Karpas-422 (cell line): ENCODE data around the gene DUSP1. TPM values are rescaled to one million over a fixed set of nuclear protein-coding genes. Genes with fewer than 3 reads are reported as not detected.
"Not testable (repeated sequence)": the region's sequence is repeated elsewhere in the genome, so short reads cannot be mapped to it uniquely, and the experiment has no call there.

ENCODE experiments used
- DNase-seq: peaks from one replicate; pipeline ENCODE4 v3.0.0-alpha.2; 2015
- H2AFZ ChIP-seq: fragments of 200-600 bp; sonication (generic); 2 replicates; pipeline ENCODE4 v1.6.1; 2014; ENCODE audit warnings: antibody characterized with exemption, low read length, mixed read lengths
- H3K27ac ChIP-seq: fragments of 200-600 bp; sonication (generic); 2 replicates; pipeline ENCODE4 v1.5.1; 2014; ENCODE audit warnings: mild to moderate bottlenecking, low read length, moderate library complexity
- H3K27me3 ChIP-seq: fragments of 200-600 bp; sonication (generic); 2 replicates; pipeline ENCODE4 v1.6.1; 2014; ENCODE audit warnings: low read length, mixed read lengths
- H3K36me3 ChIP-seq: fragments of 200-600 bp; sonication (generic); 2 replicates; pipeline ENCODE4 v1.6.1; 2014; ENCODE audit warnings: low read length, mixed read lengths; ENCODE audit not compliant: insufficient read depth
- H3K4me1 ChIP-seq: fragments of 200-600 bp; sonication (generic); 2 replicates; pipeline ENCODE4 v1.6.1; 2014; ENCODE audit warnings: mild to moderate bottlenecking, low read length, mixed read lengths
- H3K4me2 ChIP-seq: fragments of 200-600 bp; sonication (generic); 2 replicates; pipeline ENCODE4 v1.6.1; 2014; ENCODE audit warnings: low read length, low read depth, mild to moderate bottlenecking; ENCODE audit not compliant: poor library complexity, severe bottlenecking
- H3K4me3 ChIP-seq: fragments of 200-600 bp; sonication (generic); 2 replicates; pipeline ENCODE4 v1.5.1; 2014; ENCODE audit warnings: mild to moderate bottlenecking, antibody characterized with exemption, low read length, mixed read lengths
- H3K79me2 ChIP-seq: fragments of 200-600 bp; sonication (generic); 2 replicates; pipeline ENCODE4 v1.6.1; 2014; ENCODE audit warnings: mild to moderate bottlenecking, low read length, mixed read lengths
- H3K9ac ChIP-seq: fragments of 200-600 bp; sonication (generic); 2 replicates; pipeline ENCODE4 v1.6.0; 2014; ENCODE audit warnings: low read length
- H3K9me2 ChIP-seq: fragments of 200-600 bp; sonication (generic), shearing (Covaris generic); replicated peaks from 2 replicates; pipeline ENCODE4 v1.6.0; 2014; ENCODE audit warnings: mild to moderate bottlenecking, low read length, moderate library complexity; ENCODE audit not compliant: insufficient read depth
- H3K9me3 ChIP-seq: fragments of 300-700, 200-600 bp; sonication (generic); 2 replicates; pipeline ENCODE4 v1.6.1; 2014; ENCODE audit warnings: low read length, mixed read lengths
- H4K20me1 ChIP-seq: fragments of 200-600 bp; sonication (generic); 2 replicates; pipeline ENCODE4 v1.6.1; 2014; ENCODE audit warnings: mild to moderate bottlenecking, antibody characterized with exemption, low read length, low read depth; ENCODE audit not compliant: insufficient read depth
- total RNA-seq: library from RNA; depleted of rRNA; stranded (reverse); fragments of >200 nt; shearing (Covaris generic); gene quantifications from 2 replicates; pipeline ENCODE4 v1.2.3, GENCODE V29; 2014; ENCODE audit warnings: low replicate concordance

The DUSP1 gene
- total RNA-seq, 1 experiment from 2014 or later = 10.5 TPM

- no peaks in the 10 kb centered on the region for H4K20me1 ChIP-seq
- no peak overlapping the region for H3K27ac ChIP-seq
- no peak overlapping the region for H3K4me3 ChIP-seq
- H3K9me2 ChIP-seq = no peaks in the 10 kb centered on the region
- no peaks in the 10 kb centered on the region for H3K4me1 ChIP-seq
- H3K36me3 ChIP-seq = no peaks in the 10 kb centered on the region
- no peaks in the 10 kb centered on the region for H3K9me3 ChIP-seq
- no peak for DNase-seq
- H3K9ac ChIP-seq = no peak overlapping the region
- H3K4me2 ChIP-seq = no peak overlapping the region
- H2AFZ ChIP-seq = no peak overlapping the region
- H3K79me2 ChIP-seq = no peaks in the 10 kb centered on the region
- H3K27me3 ChIP-seq = no peaks in the 10 kb centered on the region
These were observed 21.9 kb upstream of the DUSP1 start for GRCh38 chr5:172792701-172793570.

DNA sequence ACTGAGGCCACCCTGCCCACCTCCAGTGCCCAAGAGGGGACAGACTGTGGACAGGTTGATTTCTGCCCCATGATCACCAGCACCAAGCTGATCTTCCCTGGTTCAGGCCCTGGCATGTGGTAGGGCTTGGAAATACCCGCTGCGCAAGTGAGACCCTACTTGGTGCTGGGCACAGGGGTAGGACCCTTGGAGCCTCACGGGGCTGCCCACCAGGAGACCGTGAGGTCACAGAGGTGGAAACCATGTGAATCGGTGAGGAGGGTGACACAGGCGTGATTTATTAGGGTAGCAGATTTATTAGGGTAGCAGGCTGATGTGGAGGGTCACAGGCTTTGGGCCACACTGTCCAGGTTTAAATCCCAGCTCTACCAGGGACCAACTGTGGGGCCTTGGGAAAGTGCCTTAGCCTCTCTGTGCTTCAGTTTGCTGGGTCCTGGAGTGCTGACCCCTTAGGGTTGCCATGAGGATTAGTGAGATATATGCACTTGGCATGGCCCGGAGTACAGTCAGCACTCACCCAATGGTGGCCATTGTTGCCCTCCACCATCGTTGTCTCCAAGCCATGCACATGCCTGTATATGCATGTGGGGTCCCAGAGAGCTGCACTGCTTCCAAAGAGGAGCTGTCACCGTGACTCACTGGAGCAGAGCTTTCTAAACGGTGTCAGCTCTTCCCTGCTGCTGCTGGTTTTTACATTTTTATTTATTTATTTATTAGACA lies 20.9 kb upstream of the DUSP1 start:
- no peak overlapping the region for H3K9ac ChIP-seq
- no peak overlapping the region for H2AFZ ChIP-seq
- no peaks in the 10 kb centered on the region for H3K9me3 ChIP-seq
- H3K4me2 ChIP-seq = no peak overlapping the region
- H3K4me1 ChIP-seq = no peaks in the 10 kb centered on the region
- no peaks in the 10 kb centered on the region for H3K36me3 ChIP-seq
- no peaks in the 10 kb centered on the region for H3K27me3 ChIP-seq
- DNase-seq = no peak
- H3K79me2 ChIP-seq = no peaks in the 10 kb centered on the region
- H3K27ac ChIP-seq = no peak overlapping the region
- no peaks in the 10 kb centered on the region for H3K9me2 ChIP-seq
- no peak overlapping the region for H3K4me3 ChIP-seq
- H4K20me1 ChIP-seq = no peaks in the 10 kb centered on the region

DNA sequence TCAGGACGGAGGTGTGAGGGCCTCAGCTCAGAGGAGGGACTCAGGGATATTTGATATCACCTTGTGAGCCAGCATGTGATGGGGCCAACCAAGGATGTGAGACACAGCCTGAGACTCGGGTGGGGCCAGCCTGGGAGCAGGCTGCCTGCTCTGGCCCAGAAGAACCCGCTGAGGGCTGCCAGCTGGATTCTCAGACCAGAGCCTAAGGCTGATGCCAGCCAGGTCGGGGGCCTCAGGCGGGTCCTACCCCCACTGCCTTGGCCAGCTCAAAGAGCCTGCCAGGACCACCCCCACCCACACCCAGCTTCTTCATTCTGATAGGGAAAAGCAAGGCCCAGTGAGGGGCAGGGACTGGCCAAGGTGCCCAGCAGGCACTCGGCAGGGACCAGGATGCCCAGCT lies 20.3 kb upstream of the DUSP1 start:
- H3K27ac ChIP-seq = no peak overlapping the region
- H3K9me3 ChIP-seq = no peaks in the 10 kb centered on the region
- H2AFZ ChIP-seq = no peak overlapping the region
- no peaks in the 10 kb centered on the region for H3K27me3 ChIP-seq
- no peaks in the 10 kb centered on the region for H3K9me2 ChIP-seq
- H4K20me1 ChIP-seq = no peaks in the 10 kb centered on the region
- no peak for DNase-seq
- no peaks in the 10 kb centered on the region for H3K36me3 ChIP-seq
- no peaks in the 10 kb centered on the region for H3K4me1 ChIP-seq
- H3K4me2 ChIP-seq = no peak overlapping the region
- H3K79me2 ChIP-seq = no peaks in the 10 kb centered on the region
- H3K4me3 ChIP-seq = no peak overlapping the region
- H3K9ac ChIP-seq = no peak overlapping the region

GRCh38 chr5:172790496-172790889 lies 19.5 kb upstream of the DUSP1 start:
- Histone ChIP-seq H3K36me3 (no peaks in the 10 kb centered on the region), H3K27me3 (no peaks in the 10 kb centered on the region), H3K79me2 (no peaks in the 10 kb centered on the region), H3K4me1 (no peaks in the 10 kb centered on the region), H3K9ac (no peak overlapping the region), H3K27ac (no peak overlapping the region), H3K4me3 (no peak overlapping the region), H3K9me3 (no peaks in the 10 kb centered on the region), H3K9me2 (no peaks in the 10 kb centered on the region), H3K4me2 (no peak overlapping the region), H2AFZ (no peak overlapping the region), H4K20me1 (no peaks in the 10 kb centered on the region)
- DNase-seq = no peak

GRCh38 chr5:172789687-172790495 lies 18.9 kb upstream of the DUSP1 start:
- H2AFZ ChIP-seq = no peak overlapping the region
- no peak overlapping the region for H3K4me3 ChIP-seq
- no peak overlapping the region for H3K9ac ChIP-seq

DNA sequence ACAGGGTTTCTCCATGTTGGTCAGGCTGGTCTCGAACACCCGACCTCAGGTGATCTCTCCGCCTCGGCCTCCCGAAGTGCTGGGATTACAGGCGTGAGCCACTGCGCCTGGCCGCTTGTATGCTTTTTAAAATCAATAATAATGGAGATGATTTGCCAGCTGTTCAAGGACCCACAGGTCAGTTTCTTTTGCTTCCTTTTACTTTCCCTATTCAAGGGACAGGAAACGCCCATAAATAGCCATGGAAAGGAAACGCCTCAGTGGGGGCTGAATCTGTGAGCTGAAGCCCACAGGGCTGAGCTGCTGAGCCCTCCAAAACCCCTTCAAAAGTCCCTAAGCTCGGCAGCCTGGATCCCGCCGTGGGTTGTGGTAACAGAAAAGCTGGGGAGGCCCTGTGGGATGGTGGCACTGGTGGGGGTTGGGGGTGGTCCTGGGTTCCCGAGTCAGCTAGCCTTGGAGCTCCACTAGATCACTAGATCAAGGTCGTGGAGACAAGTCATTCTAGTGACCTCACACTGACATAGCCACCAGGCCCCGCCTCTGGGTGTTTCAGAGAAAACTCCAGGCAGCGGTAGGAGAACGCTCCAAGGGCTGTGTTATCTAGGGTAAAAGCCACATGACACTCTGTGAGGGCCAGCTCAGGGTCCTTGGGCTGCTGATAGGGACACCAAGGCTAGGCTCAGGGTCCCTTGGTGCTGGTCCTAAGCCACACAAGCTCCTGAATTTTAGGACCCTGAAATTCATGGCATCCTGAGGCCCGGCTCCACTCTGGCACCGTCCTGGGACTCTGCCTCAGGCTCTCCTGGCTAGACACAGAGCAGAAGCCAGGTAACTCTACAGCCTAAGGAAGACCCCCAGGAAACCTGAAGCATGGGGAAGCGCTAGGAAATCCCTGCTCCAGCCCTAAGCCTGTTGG lies 18.0 kb upstream of the DUSP1 start:
- Histone ChIP-seq H3K9me2 (no peaks in the 10 kb centered on the region), H2AFZ (no peak overlapping the region), H3K36me3 (no peaks in the 10 kb centered on the region), H3K4me2 (no peak overlapping the region), H3K27ac (no peak overlapping the region), H3K4me3 (no peak overlapping the region), H3K79me2 (no peaks in the 10 kb centered on the region), H3K9ac (no peak overlapping the region), H3K4me1 (no peaks in the 10 kb centered on the region), H3K9me3 (no peaks in the 10 kb centered on the region), H3K27me3 (no peaks in the 10 kb centered on the region), H4K20me1 (no peaks in the 10 kb centered on the region)
- no peak for DNase-seq

More at GRCh38 chr5:172789687-172790495, 18.9 kb upstream of the DUSP1 start:
- H3K79me2 ChIP-seq = no peaks in the 10 kb centered on the region
- no peaks in the 10 kb centered on the region for H3K36me3 ChIP-seq
- H3K4me1 ChIP-seq = no peaks in the 10 kb centered on the region
- H3K4me2 ChIP-seq = no peak overlapping the region
- H3K27ac ChIP-seq = no peak overlapping the region
- H3K27me3 ChIP-seq = no peaks in the 10 kb centered on the region
- no peaks in the 10 kb centered on the region for H3K9me3 ChIP-seq
- no peaks in the 10 kb centered on the region for H3K9me2 ChIP-seq
- no peak for DNase-seq
- H4K20me1 ChIP-seq = no peaks in the 10 kb centered on the region

DNA sequence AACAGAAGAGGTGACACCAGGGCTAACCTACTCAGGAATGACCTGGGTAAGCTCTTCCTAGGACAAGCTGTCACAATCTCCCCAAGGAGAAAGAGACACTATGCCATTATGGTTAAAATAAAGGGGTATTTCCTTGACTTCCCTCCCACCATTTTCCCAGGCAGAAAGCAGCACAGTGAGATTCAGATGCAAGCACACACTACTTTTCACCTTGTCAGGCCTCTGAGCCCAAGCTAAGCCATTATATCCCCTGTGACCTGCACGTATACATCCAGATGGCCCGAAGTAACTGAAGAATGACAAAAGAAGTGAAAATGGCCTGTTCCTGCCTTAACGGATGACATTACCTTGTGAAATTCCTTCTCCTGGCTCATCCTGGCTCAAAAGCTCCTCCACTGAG lies 16.5 kb upstream of the DUSP1 start:
- not testable (repeated sequence) for H3K79me2 ChIP-seq, H3K9me3 ChIP-seq, H3K27ac ChIP-seq, H3K9ac ChIP-seq, H2AFZ ChIP-seq, H3K27me3 ChIP-seq, H3K36me3 ChIP-seq, H3K4me1 ChIP-seq, H3K9me2 ChIP-seq, H4K20me1 ChIP-seq, DNase-seq, H3K4me2 ChIP-seq, H3K4me3 ChIP-seq
